Gastrocnemius medialis (tissue), 4 donors: ENCODE measurements around the gene B3GNT7. TPM values are rescaled to one million over a fixed set of nuclear protein-coding genes. Genes with fewer than 3 reads are reported as not detected.
"Not testable (repeated sequence)": the region's sequence is repeated elsewhere in the genome, so short reads cannot be mapped to it uniquely, and the experiment has no call there.

Experiments
- ATAC-seq, 2 donors: fragments of 150-250 bp; one replicate each; pipeline ENCODE4 v1.9.1; 2016
- DNase-seq, 2 donors: peaks; one replicate each; pipeline ENCODE4 v3.0.0-alpha.2; 2019
- H3K27ac ChIP-seq, 4 donors: fragments of 200-600 bp; sonication (generic); 1 replicate in 1 of 4; 2 replicates in 3 of 4; pipeline ENCODE4 v1.5.1; 2016 to 2018; ENCODE audit warnings: mild to moderate bottlenecking in 2 of 4, moderate library complexity in 1 of 4
- H3K27me3 ChIP-seq, 3 donors: fragments of 200-600 bp; sonication (generic) in 2 of 3; 1 replicate in 1 of 3; 2 replicates in 2 of 3; pipeline versions ENCODE4 v1.5.1 to v1.6.0; 2016 to 2019; ENCODE audit warnings: mild to moderate bottlenecking in 1 of 3, moderate library complexity in 1 of 3
- H3K36me3 ChIP-seq, 2 donors: fragments of 200-600 bp; sonication (generic) in 1 of 2; one replicate each; pipeline ENCODE4 v1.5.1; 2017 to 2018
- H3K4me1 ChIP-seq, 2 donors: fragments of 200-600 bp; sonication (generic) in 1 of 2; one replicate each; pipeline ENCODE4 v1.5.1; 2016 to 2017; ENCODE audit warnings: mild to moderate bottlenecking in 2 of 2
- H3K4me3 ChIP-seq, 4 donors: fragments of 200-600 bp; sonication (generic) in 3 of 4; 1 replicate in 1 of 4; 2 replicates in 3 of 4; pipeline ENCODE4 v1.5.1; 2016 to 2019; ENCODE audit warnings: mild to moderate bottlenecking in 2 of 4
- H3K9me3 ChIP-seq, 3 donors: fragments of 200-600 bp; sonication (generic) in 2 of 3; 1 replicate in 1 of 3; 2 replicates in 2 of 3; pipeline ENCODE4 v1.5.1; 2016 to 2019
- CTCF ChIP-seq, 5 experiments: fragments of 450-650 bp in 3 of 5; fragments of 200-600 bp in 2 of 5; sonication (generic) in 2 of 5; IDR thresholded peaks in 4 of 5; conservative IDR thresholded peaks in 1 of 5; 1 replicate in 4 of 5; 2 replicates in 1 of 5; pipeline ENCODE4 v1.5.1; 2016 to 2019; ENCODE audit warnings: antibody characterized with exemption in 5 of 5, mild to moderate bottlenecking in 3 of 5, moderate library complexity in 3 of 5
- POLR2A ChIP-seq, 2 donors: fragments of 450-650 bp; IDR thresholded peaks; one replicate each; pipeline ENCODE4 v1.6.1; 2017; ENCODE audit warnings: antibody characterized with exemption in 2 of 2, mild to moderate bottlenecking in 2 of 2, moderate library complexity in 2 of 2
- in situ Hi-C, 4 donors: fragments of 200-750 bp; cut with MboI; loops; one replicate each; pipeline versions ENCODE4 v1.15.0 to v1.8.0; 2017; ENCODE audit warnings: low sequenced_read_pairs in 4 of 4
- intact Hi-C: fragments of 100-400 bp; cut with DNase I; formaldehyde crosslinking; loops from one replicate; pipeline ENCODE4 v1.15.1; 2023; ENCODE audit warnings: low total_unique reads
- total RNA-seq, 4 donors: library from RNA; depleted of rRNA; stranded (reverse); fragments of >200 nt; gene quantifications; one replicate each; pipeline versions ENCODE4 v1.1.0 to v1.2.3, GENCODE V29; 2016

The B3GNT7 gene
- total RNA-seq, 4 donors from 2014 or later = 0.10 to 0.60 (median 0.44) TPM

DNA sequence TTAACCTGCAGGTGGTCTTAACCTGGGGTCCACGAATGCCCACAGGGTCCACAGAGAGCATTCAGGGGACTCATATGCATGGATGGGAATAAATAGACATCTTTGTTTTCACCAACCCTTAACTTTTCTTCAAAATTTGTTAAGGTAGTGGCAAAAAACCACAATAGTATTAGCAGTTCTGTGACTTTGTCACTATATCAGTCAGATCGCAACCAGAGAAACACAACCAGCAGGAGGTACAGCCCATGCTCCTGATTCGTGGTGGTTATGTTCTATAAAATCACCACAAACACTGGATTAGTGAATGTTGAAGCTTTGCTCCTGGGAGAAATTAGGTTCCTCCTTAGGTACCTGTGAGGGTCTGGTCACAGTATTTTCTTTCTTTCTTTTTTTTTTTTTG is 31.6 kb downstream of the B3GNT7 start:
- Histone ChIP-seq H3K9me3 (no peaks in the 10 kb centered on the region), H3K27ac (no peak overlapping the region), H3K27me3 (no peaks in the 10 kb centered on the region), H3K36me3 (no peaks in the 10 kb centered on the region), H3K4me1 (no peaks in the 10 kb centered on the region), H3K4me3 (no peak overlapping the region)
- no peak for TF ChIP-seq POLR2A (IDR thresholded peaks at IDR 0.05)
- no peak for TF ChIP-seq CTCF (IDR thresholded peaks at IDR 0.05 in 4 of 5, conservative IDR thresholded peaks at IDR 0.05 in 1 of 5)
- intact Hi-C loops (no loop called here), in situ Hi-C loops (loop anchor here in 2 of 4 donors (25.0 kb wide), 2 partner anchors 190 to 315 kb away; no protein-coding TSS in a partner anchor)
- no peak for DNase-seq
- ATAC-seq = no peak

- H3K27ac ChIP-seq = no peak overlapping the region
- ATAC-seq (no peak), DNase-seq (no peak)
- H3K27me3 ChIP-seq = no peaks in the 10 kb centered on the region
- H3K4me1 ChIP-seq = no peaks in the 10 kb centered on the region
- no peak overlapping the region for H3K4me3 ChIP-seq
- H3K36me3 ChIP-seq = no peaks in the 10 kb centered on the region
- H3K9me3 ChIP-seq = no peaks in the 10 kb centered on the region
- in situ Hi-C loops (loop anchor here in 2 of 4 donors (25.0 kb wide), 2 partner anchors 192 to 317 kb away; no protein-coding TSS in a partner anchor), intact Hi-C loops (no loop called here)
- TF ChIP-seq CTCF (IDR thresholded peaks at IDR 0.05 in 4 of 5, conservative IDR thresholded peaks at IDR 0.05 in 1 of 5) = no peak
- TF ChIP-seq POLR2A (IDR thresholded peaks at IDR 0.05) = no peak
Observed at GRCh38 chr2:231429152-231429551, 33.6 kb downstream of the B3GNT7 start.

DNA sequence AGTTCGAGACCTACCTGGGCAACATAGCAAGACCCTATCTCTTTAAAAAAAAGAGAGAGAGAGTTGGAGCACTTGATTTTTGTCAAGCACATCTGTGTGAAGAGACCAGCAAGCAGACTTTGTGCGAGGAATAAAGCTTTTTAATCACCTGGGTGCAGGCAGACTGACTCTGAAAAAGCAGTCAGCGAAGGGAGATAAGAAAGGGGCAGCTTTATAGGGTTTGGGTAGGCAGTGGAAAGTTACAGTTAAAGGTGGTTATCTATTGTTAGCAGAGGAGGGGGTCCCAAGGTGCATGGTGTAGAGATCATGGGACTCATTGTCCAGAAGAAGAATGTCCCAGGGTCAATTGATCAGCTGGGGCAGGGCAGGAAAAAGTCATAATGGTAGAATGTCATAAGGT is 34.4 kb downstream of the B3GNT7 start:
- no peaks in the 10 kb centered on the region for H3K9me3 ChIP-seq
- in situ Hi-C loops = loop anchor here in 2 of 4 donors (25.0 kb wide), 2 partner anchors 193 to 318 kb away; no protein-coding TSS in a partner anchor
- H3K4me1 ChIP-seq = no peaks in the 10 kb centered on the region
- H3K4me3 ChIP-seq = no peak overlapping the region
- no peak for TF ChIP-seq POLR2A (IDR thresholded peaks at IDR 0.05)
- no peak for TF ChIP-seq CTCF (IDR thresholded peaks at IDR 0.05 in 4 of 5, conservative IDR thresholded peaks at IDR 0.05 in 1 of 5)
- intact Hi-C loops = no loop called here
- no peaks in the 10 kb centered on the region for H3K36me3 ChIP-seq
- no peak for ATAC-seq
- no peak overlapping the region for H3K27ac ChIP-seq
- DNase-seq = no peak
- H3K27me3 ChIP-seq = no peaks in the 10 kb centered on the region

DNA sequence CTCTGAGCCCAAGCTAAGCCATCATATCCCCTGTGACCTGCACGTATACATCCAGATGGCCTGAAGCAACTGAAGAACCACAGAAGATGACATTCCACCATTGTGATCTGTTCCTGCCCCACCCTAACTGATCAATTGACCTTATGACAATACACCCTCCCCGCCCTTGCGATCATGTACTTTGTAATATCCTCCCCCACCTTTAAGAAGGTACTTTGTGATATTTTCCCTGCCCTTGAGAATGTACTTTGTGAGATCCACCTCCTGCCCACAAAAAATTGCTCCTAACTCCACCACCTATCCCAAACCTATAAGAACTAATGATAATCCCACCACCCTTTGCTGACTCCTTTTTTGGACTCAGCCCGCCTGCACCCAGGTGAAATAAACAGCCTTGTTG is 34.9 kb downstream of the B3GNT7 start:
- H3K27ac ChIP-seq, ATAC-seq, H3K9me3 ChIP-seq, intact Hi-C loops, H3K27me3 ChIP-seq, H3K4me1 ChIP-seq, H3K4me3 ChIP-seq, H3K36me3 ChIP-seq, DNase-seq: not testable (repeated sequence)
- in situ Hi-C loops = loop anchor here in 2 of 4 donors (25.0 kb wide), 2 partner anchors 193 to 318 kb away; no protein-coding TSS in a partner anchor

DNA sequence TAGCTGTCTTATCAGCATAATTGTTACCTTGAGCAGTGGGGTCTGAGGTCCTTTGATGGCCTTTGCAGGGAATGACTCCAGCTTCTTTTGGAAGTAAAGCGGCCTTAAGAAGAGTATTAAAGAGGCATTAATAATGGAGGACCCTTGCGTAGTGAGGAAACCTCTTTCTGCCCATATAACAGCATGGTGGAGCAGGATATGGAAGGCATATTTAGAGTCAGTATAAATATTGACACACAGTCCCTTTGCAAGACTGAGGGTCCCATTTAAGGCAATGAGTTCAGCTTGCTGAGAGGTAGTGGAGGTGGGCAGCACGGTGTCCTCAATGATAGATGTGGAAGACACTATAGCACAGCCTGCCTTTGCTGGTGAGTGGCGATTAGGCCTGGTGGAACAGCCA is 36.1 kb downstream of the B3GNT7 start:
- H3K4me1 ChIP-seq = no peaks in the 10 kb centered on the region
- DNase-seq (no peak), ATAC-seq (no peak)
- H3K36me3 ChIP-seq = no peaks in the 10 kb centered on the region
- TF ChIP-seq POLR2A (IDR thresholded peaks at IDR 0.05) = no peak
- no peak overlapping the region for H3K4me3 ChIP-seq
- in situ Hi-C loops = loop anchor here in 2 of 4 donors (25.0 kb wide), 2 partner anchors 194 to 319 kb away; no protein-coding TSS in a partner anchor
- no peak overlapping the region for H3K27ac ChIP-seq
- H3K27me3 ChIP-seq = no peaks in the 10 kb centered on the region
- H3K9me3 ChIP-seq = no peaks in the 10 kb centered on the region
- intact Hi-C loops = no loop called here

GRCh38 chr2:231433990-231434389 is 38.5 kb downstream of the B3GNT7 start:
- intact Hi-C loops (no loop called here), in situ Hi-C loops (loop anchor here in 2 of 4 donors (25.0 kb wide), 2 partner anchors 197 to 322 kb away; no protein-coding TSS in a partner anchor)
- no peak overlapping the region for H3K4me3 ChIP-seq
- H3K9me3 ChIP-seq = no peaks in the 10 kb centered on the region
- ATAC-seq = no peak
- no peak overlapping the region for H3K27ac ChIP-seq
- DNase-seq = no peak
- H3K27me3 ChIP-seq = no peaks in the 10 kb centered on the region
- TF ChIP-seq CTCF (IDR thresholded peaks at IDR 0.05 in 4 of 5, conservative IDR thresholded peaks at IDR 0.05 in 1 of 5) = no peak
- no peak for TF ChIP-seq POLR2A (IDR thresholded peaks at IDR 0.05)
- H3K36me3 ChIP-seq = no peaks in the 10 kb centered on the region
- no peaks in the 10 kb centered on the region for H3K4me1 ChIP-seq
